ENCODE data around the gene TUBB2A.

- TF ChIP-seq EZH2phosphoT487 (IDR thresholded peaks at IDR 0.05; ENCODE audit: borderline replicate concordance, low read depth, low read length), result no peak
- TF ChIP-seq CTCF (conservative IDR thresholded peaks at IDR 0.05; ENCODE audit: low read length), result no peak
Observed at GRCh38 chr6:3117912-3118352, 39.4 kb downstream of the TUBB2A start.

Data from OCI-LY7 (cell line).